HG02763 (cell line): ENCODE measurements around the gene KLHDC7B.

Source experiments
- ATAC-seq: cut with Tn5 transposase; IDR thresholded peaks from one replicate; pipeline ENCODE4 v1.9.1; 2021; ENCODE audit warnings: mild to moderate bottlenecking, moderate library complexity; ENCODE audit not compliant: unreplicated experiment

KLHDC7B gene

DNA sequence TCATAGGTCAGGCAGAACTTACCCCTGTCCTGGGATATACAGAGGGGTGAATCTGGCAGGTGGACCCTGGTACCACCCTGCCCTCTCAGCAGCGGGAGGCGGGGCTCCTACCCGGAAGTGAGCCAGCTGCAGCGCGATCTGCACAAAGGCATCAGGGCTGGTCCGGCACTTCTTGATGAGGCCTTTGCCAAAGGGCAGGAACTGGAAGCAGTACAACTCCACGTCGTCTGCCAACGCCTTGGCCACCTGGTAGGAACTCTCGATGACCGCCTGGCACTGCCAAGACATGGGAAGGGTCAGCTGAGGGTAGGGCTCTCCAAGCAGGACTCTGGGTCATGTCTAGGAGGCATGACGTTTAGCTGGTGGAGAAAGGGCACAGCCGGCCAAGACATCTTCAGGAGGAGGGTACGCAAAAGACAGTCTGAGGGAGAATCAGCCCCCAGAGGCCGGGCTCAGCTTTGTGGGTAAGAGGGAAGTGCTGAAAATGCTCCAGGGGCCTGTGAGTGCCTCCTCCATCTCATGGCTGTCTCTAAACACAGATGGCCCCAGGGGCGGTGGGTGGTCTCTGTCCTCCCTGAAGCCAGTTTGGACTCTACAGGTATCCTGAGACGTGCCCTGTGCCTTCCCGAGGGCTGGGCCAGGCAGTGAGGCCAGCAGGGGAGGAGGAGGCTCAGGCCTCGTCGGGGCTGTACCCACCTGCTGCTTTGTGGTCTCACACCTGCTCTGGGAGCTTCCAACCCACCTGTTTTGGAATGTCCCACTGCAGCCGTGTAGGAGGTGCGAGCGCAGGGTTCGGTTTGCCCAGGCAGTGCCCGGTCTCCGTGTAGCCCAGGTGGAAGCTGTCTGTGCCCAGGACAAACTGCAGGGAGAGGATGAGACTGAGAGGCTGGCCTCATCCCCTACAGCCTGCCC lies 25.8 kb downstream of the KLHDC7B start:
- ATAC-seq = no peak

DNA sequence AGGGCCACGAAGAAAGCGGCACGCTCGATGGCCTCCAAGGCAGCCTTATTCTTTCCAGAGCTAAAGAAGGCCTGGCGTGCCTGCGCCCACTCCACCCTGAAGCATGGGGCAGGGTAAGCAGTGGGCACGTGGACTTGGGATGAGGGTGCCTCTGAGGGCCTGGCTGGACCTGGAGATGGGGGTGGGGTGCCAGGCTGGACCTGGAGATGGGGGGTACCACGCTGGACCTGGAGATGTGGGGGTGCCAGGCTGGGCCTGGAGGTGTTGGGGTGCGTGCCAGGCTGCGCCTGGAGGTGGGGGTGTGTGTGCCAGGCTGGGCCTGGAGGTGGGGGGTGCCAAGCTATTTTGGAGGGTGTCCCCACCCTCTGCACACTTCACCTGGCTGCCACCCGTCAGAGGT lies 27.3 kb downstream of the KLHDC7B start:
- ATAC-seq = no peak

DNA sequence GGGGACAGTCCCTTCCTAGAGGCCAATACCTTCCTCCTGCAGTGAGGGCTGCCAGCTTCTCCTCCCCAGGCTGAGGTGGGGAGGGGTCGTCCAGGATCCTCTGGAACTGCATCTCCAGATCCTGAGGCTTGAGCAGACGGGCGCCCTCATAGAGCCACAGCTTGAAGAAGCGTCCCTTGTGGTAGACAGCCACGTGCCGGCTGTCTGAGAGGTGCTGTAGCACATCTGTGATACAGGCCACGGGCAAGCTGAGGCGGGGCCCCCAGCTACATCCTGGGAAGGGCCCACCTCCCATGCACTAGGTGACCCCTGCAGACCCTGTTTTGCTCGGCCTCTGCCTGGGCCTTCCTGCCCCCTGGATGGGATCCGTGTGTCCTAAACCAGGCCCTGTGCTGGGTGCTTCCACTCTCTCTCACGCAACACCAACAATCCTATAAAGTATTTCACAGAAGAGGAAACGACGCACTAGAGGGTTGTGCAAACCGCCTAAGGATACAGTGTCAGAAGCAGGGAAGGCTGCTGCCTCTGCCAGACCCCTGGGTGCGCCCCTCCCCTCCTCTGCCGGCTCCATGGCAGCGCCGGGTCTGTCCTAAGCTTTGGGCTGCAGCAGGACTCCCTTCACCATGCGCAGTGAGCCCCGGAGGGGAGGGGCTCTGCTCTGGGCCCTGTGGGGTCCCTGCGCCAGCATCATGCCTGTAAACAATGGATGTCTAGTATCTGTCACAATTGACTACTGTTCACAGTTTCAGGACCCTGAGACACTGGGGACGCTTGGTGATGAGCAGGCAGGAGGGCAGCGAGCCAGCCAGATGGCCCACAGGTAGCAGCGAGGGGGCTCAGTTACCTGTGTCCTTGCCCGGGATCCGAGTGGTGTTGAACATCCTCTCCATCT lies 28.0 kb downstream of the KLHDC7B start:
- ATAC-seq = no peak

DNA sequence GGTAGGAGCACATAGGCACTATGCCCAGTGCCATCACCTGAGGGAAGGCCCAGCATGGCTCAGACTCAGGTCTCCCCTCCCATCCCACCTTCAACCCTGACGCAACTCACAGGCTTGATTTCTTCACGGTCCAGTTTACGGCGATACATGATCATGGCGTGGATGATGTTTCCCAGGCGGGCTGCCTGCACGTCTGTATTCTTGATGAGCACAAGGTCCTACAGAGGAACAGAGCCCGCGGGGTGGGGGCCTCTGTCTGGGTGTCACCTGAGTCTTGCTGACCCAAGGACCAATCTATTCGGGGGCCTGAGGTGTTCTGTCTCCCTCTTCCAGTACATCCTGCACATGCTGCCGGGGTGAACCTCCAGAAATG lies 28.7 kb downstream of the KLHDC7B start:
- no peak for ATAC-seq

DNA sequence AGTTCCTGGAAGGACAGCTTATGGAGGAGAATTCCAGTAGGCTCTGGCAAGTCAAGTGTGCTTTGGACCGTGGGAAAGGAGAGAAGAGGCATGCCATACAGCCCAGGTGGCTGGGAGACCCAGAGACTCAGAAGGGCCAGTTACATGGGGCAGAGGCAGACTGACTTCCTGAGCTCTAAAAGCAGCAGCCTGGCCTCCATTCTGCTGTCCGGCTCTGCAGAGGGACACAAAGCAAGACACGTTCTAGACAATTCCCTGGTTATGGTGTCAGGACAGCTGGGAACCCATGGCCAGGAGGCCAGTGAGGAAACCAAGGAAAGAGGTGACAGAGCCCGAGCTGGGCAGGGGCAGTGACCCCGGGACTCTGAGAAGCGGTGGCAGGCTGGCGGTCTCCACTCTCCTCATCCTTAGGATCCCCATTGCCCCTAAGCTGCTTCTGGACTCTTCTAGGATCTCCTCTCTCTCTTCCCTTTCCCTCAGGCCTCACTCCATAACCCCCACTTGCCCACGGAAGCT lies 29.8 kb downstream of the KLHDC7B start:
- no peak for ATAC-seq

DNA sequence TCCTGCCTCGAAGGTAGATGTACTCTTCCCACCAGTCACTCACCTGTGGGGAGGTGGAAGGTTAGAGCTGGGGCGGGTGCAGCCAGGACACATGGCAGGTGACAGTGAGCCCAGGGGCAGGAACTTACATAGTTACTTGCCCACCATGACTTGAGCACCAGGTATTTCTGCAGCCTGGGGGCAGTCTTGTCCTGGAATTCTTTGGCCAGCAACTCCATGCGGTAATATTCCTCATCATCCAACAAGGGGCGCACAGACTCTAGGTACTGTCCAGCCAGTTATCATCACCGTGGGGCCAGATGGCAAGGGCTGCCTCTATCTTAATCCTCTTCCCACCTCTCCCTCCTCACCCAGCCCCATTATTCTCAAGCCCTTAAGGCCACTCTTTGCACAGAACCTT lies 30.4 kb downstream of the KLHDC7B start:
- ATAC-seq = no peak

DNA sequence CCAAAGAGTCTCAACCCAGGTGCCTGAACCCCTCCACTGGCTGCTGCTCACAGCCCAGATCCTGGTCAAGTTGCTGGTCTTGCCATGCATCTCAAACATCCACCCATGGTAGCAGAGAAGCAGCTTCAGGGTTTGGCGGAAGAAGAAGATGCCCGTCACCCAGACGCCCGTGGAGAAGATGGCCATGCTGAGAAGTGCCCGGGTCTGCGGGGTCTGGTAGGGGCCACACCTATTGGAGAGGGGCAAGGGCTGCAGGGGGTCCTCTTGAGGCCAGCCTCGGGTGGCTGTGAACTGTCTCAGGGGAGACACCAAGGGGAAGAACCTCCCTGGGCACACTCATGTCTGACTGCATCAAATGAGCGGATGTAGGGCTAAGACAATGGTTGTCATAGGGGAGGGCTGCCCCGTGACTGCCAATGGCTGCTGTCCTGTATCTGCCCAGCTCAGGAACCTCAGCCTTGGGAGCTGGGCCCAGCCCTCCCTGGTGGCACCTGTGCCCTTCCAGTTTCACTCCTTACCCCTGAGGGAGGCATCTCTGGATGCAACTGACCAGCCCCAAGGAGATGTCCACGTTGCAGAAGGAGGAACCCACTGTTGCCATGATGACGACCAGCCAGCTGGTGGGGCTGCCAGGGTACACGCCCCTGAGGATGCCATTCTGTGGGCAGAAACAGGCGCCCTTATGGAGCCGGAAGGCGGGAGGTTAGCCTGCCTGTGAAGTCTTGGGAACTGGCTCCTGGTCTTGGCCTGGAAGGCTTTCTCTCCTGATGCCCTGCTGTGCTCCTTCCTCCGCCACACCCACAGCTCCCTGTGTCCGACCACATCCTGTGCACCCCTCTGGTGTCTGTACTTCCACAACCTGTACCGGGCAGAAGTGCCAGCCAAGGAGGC lies 31.4 kb downstream of the KLHDC7B start:
- no peak for ATAC-seq

DNA sequence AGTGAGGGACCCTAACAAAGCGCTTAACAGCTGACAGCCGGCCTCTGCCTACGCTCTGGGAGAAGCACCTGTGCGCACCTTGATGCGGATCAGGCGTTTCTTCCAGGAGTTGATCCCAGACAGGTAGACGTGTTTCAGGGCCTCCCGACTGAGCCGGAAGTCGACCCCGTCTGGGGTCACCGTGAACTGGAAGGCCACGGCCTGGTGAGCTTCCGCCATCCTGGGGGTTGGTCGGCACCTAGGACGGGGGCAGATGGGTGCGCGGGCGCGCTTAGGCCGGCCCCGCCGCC lies 31.9 kb downstream of the KLHDC7B start:
- ATAC-seq = no peak

DNA sequence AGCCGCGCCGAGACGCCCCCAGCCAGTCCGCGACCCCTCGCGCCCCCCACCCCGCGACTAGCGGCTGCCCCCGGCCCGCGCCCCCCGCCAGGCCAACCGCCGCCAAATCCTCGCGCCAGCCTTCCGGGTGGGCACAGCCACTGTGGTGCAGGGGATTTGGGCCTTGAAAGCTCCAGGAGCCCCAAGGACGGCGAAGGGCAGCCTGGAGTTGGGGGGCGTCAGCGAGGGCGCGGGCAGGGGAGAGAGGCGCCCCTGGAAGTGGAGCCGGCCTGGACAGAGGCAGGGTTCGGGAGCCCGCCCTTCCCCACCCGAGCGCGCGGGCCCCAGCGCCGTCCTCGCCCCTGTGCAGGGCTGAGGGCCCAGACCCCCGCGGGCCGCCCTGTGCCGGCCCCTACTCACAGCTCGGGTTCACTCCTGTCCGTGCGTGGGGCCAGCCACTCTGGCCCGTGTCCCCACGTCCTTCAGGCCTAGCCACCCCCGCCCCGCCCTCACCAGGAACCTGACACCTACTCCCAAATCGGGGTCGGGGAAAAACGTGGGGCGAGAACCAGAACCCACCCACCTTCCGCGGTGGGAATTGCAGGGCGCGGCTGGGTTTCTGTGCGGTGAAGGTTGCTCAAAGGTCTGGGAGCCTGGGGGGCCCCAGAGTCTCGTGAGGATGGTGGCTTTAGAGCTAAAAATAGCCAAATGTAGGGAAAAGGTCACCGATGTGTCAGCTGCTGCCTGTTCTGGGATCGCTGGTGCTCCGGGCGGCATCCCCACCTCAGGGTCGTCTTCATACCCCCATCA lies 32.5 kb downstream of the KLHDC7B start, which contains the start of gene CPT1B:
TSS of gene CPT1B (minus strand) at position 441 of the 789 bp plus-strand sequence. CDS start 512 bp downstream, outside the sequence.
- ATAC-seq = no peak

DNA sequence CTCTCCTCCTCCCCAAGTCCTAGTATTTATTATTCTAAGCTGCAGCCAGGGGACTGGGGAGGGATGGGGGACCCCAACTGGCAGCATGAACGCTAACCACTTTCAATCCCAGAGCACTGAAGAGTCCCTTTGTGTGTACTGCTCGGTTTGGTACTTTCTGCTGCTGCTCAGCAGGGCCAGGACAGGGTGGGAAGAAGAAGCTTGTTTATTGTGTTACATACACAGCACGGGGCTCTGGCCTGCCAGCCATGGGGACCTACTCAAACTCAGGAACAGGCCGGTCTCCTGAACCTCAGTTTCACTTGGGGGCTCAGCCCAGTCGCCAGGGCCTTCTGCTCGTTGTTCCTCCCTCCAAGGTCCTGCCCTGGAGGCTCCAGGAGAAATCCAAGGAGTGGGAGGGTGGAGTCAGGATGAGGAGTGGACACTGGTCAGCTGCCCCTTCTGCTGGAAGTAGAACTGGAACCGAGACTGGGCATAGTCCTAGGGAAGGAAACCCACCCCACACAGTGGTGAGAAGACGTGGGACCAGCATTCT lies 33.1 kb downstream of the KLHDC7B start:
- no peak for ATAC-seq

DNA sequence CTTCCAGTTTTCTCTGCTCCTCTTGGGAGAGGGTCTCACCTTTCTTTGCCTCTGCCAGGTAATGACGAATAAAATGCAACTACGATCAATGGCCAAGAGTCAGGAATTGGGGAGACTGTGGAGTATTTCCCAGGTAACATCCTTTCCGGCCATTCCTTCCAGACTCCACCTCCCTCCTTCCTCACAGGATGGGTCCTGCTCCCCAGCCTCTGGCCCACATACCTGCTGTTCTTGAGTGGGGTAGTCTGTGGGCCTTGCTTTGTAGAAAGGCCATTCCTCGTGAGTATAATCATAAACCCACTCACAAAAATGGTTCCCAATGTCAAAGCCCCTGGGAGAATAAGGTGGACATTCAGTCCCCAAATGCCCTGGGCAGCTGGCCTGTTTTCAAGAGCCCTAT lies 34.1 kb downstream of the KLHDC7B start:
- no peak for ATAC-seq

DNA sequence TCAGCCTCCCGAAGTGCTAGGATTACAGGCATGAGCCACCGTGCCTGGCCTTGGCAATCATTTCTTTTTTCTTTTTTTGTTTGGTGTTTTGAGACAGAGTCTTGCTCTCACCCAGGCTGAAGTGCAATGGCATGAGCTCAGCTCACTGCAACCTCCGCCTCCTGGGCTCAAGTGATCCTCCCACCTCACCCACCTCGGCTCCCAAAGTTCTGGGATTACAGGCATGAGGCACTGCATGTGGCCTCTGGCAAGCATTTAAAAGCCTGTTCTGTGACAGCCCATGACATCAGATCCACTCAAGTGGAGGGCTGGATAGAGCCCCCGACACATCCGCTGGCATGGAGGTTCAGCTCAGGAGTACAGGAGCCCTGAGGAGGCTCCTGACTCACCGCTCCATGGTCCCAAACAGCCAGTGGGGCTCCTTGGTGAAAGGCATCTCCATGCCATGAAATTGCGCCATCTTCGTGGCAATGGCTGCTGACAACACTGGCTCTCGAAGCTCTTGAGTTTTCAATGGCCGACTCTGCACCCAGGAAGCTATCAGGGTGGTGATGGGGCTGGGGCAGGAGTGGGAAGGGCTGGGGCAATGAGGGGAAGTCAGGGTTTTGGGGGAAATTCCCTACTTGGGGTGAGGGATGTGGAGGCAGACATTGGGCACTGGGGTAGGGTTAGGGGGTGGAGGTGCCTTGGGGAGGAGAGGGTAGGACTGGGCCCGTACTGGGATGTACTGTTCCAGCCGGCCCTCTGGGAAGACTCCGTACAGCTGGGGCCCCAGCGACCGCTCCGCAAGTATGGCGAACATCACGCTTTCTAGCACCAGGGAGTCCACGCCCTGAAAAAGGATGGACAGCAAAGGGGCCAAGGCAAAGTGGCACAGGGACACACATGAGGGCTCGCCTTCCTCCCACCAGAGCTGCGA lies 35.6 kb downstream of the KLHDC7B start:
- no peak for ATAC-seq

DNA sequence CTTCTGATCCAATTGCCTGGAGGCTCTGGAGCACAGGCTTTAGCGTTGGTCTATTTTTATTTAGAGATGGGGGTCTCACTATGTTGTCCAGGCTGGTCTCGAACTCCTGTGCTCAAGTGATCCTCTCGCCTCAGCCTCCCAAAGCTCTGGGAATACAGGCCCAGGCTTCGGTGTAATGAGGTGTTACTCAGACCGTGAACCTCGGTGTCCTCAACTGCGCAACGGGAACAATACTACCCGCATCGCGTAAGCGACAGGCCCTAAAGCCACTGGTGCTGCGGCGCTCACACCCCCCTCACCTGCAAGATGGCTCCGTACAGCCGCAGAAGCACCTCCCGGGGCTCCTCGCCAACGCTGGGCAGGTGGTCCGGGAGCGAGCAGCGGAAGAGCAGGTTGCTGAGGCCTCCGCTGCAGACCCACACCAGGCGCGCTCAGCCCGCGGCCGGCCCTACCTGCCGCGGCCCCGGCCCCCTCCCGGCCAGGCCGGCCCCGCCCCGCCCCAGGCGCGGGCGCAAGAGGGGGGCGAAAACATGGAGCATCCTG lies 36.3 kb downstream of the KLHDC7B start:
- ATAC-seq = no peak

DNA sequence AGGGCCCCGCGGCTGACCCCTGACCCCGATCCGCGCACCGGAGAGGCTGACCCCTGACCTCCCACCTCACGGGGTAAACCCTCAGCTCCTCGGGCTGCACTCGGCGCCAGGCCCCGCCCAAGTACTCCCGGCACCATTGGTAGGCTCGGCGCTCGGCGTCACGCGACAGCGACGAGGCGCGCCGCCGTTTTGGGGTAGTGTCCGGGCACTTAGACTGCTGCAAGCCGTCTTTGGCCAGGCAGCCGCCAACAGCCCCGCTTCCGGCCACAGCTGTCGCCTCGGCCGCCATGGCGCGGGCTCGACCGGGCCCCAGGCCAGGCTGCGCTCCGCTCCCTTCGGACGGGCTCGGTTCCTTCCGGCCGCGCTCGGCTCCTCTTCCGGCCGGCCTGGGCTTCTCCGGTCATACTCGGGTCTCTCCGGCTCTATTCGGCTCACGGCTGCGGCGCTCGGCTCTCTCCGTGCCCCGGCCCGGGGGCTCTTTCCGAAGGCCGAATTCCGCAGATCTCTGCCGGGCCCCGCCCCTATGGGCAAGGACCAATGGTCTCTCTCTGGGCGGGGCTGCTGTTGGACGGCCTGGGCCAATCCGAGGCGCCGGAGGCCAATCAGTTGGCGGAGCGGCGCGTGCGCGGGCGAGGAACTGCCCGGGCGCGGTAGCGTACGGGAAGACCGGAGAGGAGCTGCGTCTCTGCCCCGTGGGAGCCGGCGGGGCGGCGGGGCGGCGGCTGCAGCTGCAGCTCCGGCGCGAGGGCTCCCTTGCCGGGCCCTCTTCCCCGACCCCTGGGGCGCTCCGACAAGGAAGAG lies 37.0 kb downstream of the KLHDC7B start, which contains the start of gene CHKB:
TSS of gene CHKB (minus strand) at position 357 of the 801 bp plus-strand sequence. CDS start at position 289, 68 bp downstream.
- ATAC-seq = peak; percentile 92

DNA sequence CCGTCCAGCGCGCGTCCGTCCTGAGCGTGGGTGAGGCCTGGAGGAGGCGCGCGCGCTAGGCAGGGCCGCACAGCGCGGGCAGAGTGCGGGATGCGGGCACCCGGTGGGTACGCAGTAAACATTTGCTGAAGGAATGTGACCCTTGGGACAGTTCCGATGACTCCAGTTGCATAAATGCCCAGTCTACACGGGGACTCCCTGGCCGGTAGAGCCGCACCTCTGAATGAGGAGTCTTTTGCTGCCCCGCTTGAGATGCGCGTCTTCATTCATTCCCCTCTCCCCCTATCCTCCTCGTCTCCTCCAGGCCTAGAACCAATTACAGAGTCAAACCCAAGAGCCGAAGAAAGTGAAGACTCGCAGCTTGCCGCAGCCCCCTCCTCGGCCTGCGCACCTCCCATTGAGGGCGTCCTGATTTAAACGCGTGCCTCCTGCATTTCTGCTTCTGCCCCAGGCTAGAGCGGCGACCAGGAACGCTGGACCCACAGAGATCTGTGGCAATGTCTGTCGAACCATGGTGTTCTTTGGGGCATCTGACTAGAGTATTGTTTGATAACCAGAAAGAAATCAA lies 37.7 kb downstream of the KLHDC7B start:
- peak; percentile 17 for ATAC-seq

DNA sequence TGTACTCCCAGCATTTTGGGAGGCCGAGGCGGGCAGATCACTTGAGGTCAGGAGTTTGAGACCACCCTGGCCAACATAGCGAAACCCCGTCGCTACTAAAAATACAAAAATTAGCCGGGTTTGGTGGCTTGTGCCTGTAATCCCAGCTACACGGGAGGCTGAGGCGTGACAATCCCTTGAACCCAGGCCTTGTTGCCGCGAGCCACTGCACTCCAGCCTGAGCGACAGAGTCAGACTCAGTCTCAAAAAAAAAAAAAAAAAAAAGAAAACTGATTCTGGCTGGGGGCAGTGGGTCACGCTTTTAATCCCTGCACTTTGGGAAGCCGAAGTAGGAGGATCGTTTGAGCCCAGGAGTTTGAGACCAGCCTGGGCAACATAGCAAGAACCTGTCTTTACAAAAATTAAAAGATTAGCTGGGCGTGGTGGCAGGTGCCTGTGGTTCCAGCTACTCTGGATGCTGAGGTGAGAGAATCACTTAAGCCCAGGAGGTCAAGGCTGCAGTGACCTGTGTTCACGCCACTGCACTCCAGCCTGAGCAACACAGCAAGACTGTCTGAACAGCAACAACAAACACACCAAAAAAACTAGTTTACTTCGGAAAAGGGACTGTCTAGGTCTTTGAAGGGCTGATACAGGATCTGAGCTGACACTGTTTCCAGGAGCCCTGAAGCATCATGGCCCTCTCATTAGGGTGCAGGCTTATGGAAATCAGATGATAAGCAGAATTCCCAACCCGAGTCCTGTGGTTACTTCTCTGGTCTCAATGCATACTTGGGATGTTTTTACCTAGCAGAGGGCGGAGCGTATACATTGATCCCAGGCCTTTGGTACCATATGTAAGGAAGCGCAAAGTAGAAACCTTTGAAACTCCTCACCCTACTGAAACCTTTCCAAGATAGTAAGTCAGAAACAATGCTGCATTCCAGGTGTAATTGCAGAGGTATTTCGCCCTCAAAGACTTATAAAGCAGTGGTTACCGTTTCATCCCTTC lies 38.7 kb downstream of the KLHDC7B start:
- no peak for ATAC-seq
